OCI-LY1 (cell line): ENCODE data around the gene CMTM8.
A peak's percentile ranks its signal among the peaks of the same experiment; 100 is the strongest.

Experiments used
- H2AFZ ChIP-seq: fragments of 200-600 bp; sonication (generic), shearing (Covaris generic); 2 replicates; pipeline ENCODE4 v1.6.0; 2014; ENCODE audit warnings: antibody characterized with exemption, mild to moderate bottlenecking, low read length
- H3F3A ChIP-seq: fragments of 200-600 bp; sonication (generic), shearing (Covaris generic); 2 replicates; pipeline ENCODE4 v1.6.0; 2014; ENCODE audit warnings: mild to moderate bottlenecking, antibody characterized with exemption, low read length, moderate library complexity; ENCODE audit not compliant: insufficient read depth
- H3K27ac ChIP-seq: fragments of 200-600 bp; sonication (generic); 2 replicates; pipeline ENCODE4 v1.5.1; 2014; ENCODE audit warnings: low read length, mixed run types, mild to moderate bottlenecking, low read depth; ENCODE audit not compliant: poor library complexity, severe bottlenecking
- H3K27me3 ChIP-seq: fragments of 200-600 bp; sonication (generic); 2 replicates; pipeline ENCODE4 v1.6.0; 2014; ENCODE audit warnings: antibody characterized with exemption, mild to moderate bottlenecking, low read length, moderate library complexity; ENCODE audit not compliant: insufficient read depth
- H3K36me3 ChIP-seq: fragments of 200-600 bp; sonication (generic); 2 replicates; pipeline ENCODE4 v1.6.1; 2014; ENCODE audit warnings: mild to moderate bottlenecking, antibody characterized with exemption, low read length, moderate library complexity, mixed read lengths; ENCODE audit not compliant: insufficient read depth
- H3K4me1 ChIP-seq: fragments of 200-600 bp; sonication (generic); 2 replicates; pipeline ENCODE4 v1.5.1; 2014; ENCODE audit warnings: mild to moderate bottlenecking, low read length, moderate library complexity; ENCODE audit not compliant: insufficient read depth, severe bottlenecking
- H3K4me2 ChIP-seq: fragments of 200-600 bp; sonication (generic), shearing (Covaris generic); 2 replicates; pipeline ENCODE4 v1.6.1; 2014; ENCODE audit warnings: low read length
- H3K4me3 ChIP-seq: fragments of 200-600 bp; sonication (generic); 2 replicates; pipeline ENCODE4 v1.5.1; 2014; ENCODE audit warnings: low read length, low read depth, mild to moderate bottlenecking, mixed read lengths; ENCODE audit not compliant: poor library complexity, severe bottlenecking
- H3K79me2 ChIP-seq: fragments of 200-600 bp; shearing (Covaris generic); 2 replicates; pipeline ENCODE4 v1.6.1; 2016; ENCODE audit warnings: mixed run types, low read length, mixed read lengths; ENCODE audit not compliant: insufficient read depth
- H3K9ac ChIP-seq: fragments of 200-600 bp; sonication (generic), shearing (Covaris generic); 2 replicates; pipeline ENCODE4 v1.6.1; 2014; ENCODE audit warnings: mild to moderate bottlenecking, low read length, mixed read lengths
- H3K9me2 ChIP-seq: fragments of 200-600 bp; sonication (generic), shearing (Covaris generic); 2 replicates; pipeline ENCODE4 v1.6.1; 2014; ENCODE audit warnings: low read depth, mild to moderate bottlenecking, low read length, mixed read lengths
- H3K9me3 ChIP-seq: fragments of 200-600 bp; shearing (Covaris generic); 2 replicates; pipeline ENCODE4 v1.6.1; 2014; ENCODE audit warnings: low read length, mixed read lengths
- H4K20me1 ChIP-seq: fragments of 200-600 bp; sonication (generic), shearing (Covaris generic); 2 replicates; pipeline ENCODE4 v1.6.0; 2016; ENCODE audit warnings: mild to moderate bottlenecking, low read length; ENCODE audit not compliant: insufficient read depth
- CTCF ChIP-seq: fragments of 200-600 bp; sonication (generic), shearing (Covaris generic); IDR thresholded peaks from 2 replicates; pipeline ENCODE4 v1.5.1; 2017; ENCODE audit warnings: mild to moderate bottlenecking, antibody characterized with exemption, low read length, moderate library complexity, mixed read lengths
- EZH2 ChIP-seq: fragments of 200-600 bp; sonication (generic), shearing (Covaris generic); IDR thresholded peaks from 2 replicates; pipeline ENCODE4 v1.8.0; 2017; ENCODE audit warnings: borderline replicate concordance, mixed run types, mild to moderate bottlenecking, antibody characterized with exemption, low read length, moderate library complexity, mixed read lengths

Gene CMTM8

GRCh38 chr3:32410367-32411246 lies 172.1 kb downstream of the CMTM8 start:
- no peaks in the 10 kb centered on the region for H3K9me3 ChIP-seq
- H3K4me1 ChIP-seq = peaks cover 57% of the 10 kb centered on the region
- H2AFZ ChIP-seq = no peak overlapping the region
- no peaks in the 10 kb centered on the region for H3F3A ChIP-seq
- no peak overlapping the region for H3K4me3 ChIP-seq
- no peaks in the 10 kb centered on the region for H3K9me2 ChIP-seq
- no peaks in the 10 kb centered on the region for H3K27me3 ChIP-seq
- H3K79me2 ChIP-seq = no peaks in the 10 kb centered on the region
- no peak overlapping the region for H3K9ac ChIP-seq
- peak overlapping the region; percentile 45 for H3K27ac ChIP-seq
- H3K4me2 ChIP-seq = no peak overlapping the region
- H4K20me1 ChIP-seq = no peaks in the 10 kb centered on the region
- no peak for TF ChIP-seq EZH2
- no peak for TF ChIP-seq CTCF
- H3K36me3 ChIP-seq = no peaks in the 10 kb centered on the region

GRCh38 chr3:32411442-32411841 lies 173.0 kb downstream of the CMTM8 start:
- Histone ChIP-seq H3K4me3 (no peak overlapping the region), H3K4me1 (peaks cover 55% of the 10 kb centered on the region), H3K79me2 (no peaks in the 10 kb centered on the region), H3F3A (no peaks in the 10 kb centered on the region), H4K20me1 (no peaks in the 10 kb centered on the region), H3K4me2 (no peak overlapping the region), H3K27me3 (no peaks in the 10 kb centered on the region), H3K36me3 (no peaks in the 10 kb centered on the region), H3K9me3 (no peaks in the 10 kb centered on the region), H3K9me2 (no peaks in the 10 kb centered on the region), H3K27ac (peak overlapping the region; percentile 20), H3K9ac (no peak overlapping the region), H2AFZ (no peak overlapping the region)
- TF ChIP-seq EZH2 = no peak
- no peak for TF ChIP-seq CTCF

GRCh38 chr3:32412887-32413286 lies 174.4 kb downstream of the CMTM8 start:
- peaks cover 7% of the 10 kb centered on the region; the same call in 1 of the 2 replicates for H3K79me2 ChIP-seq
- TF ChIP-seq CTCF = no peak
- no peak for TF ChIP-seq EZH2

More at GRCh38 chr3:32412887-32413286, 174.4 kb downstream of the CMTM8 start:
- no peaks in the 10 kb centered on the region for H3K9me2 ChIP-seq
- no peak overlapping the region for H3K4me3 ChIP-seq
- no peak overlapping the region for H3K27ac ChIP-seq
- no peaks in the 10 kb centered on the region for H3K27me3 ChIP-seq
- H3K9me3 ChIP-seq = no peaks in the 10 kb centered on the region
- no peaks in the 10 kb centered on the region for H4K20me1 ChIP-seq
- H2AFZ ChIP-seq = no peak overlapping the region
- H3K36me3 ChIP-seq = no peaks in the 10 kb centered on the region
- peaks cover 46% of the 10 kb centered on the region for H3K4me1 ChIP-seq
- H3K4me2 ChIP-seq = peak overlapping the region; percentile 2; the same call in 1 of the 2 replicates
- H3F3A ChIP-seq = no peaks in the 10 kb centered on the region
- H3K9ac ChIP-seq = no peak overlapping the region
